ENCODE data around the gene DHRS4L2.
"Not testable (repeated sequence)": the region's sequence is repeated elsewhere in the genome, so short reads cannot be mapped to it uniquely, and the experiment has no call there.

DNA sequence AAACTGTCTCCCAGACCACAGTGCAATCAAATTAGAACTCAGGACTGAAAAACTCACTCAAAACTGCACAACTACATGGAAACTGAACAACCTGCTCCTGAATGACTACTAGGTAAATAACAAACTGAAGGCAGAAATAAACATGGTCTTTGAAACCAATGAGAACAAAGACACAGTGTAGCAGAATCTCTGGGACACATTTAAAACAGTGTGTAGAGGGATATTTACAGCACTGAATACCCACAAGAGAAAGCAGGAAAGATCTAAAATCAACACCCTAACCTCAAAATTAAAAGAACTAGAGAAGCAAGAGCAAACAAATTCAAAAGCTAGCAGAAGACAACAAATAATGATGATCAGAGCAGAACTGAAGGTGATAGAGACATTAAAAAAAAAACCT, 14.7 kb upstream of the DHRS4L2 start:
- TF ChIP-seq, protein P1, sequence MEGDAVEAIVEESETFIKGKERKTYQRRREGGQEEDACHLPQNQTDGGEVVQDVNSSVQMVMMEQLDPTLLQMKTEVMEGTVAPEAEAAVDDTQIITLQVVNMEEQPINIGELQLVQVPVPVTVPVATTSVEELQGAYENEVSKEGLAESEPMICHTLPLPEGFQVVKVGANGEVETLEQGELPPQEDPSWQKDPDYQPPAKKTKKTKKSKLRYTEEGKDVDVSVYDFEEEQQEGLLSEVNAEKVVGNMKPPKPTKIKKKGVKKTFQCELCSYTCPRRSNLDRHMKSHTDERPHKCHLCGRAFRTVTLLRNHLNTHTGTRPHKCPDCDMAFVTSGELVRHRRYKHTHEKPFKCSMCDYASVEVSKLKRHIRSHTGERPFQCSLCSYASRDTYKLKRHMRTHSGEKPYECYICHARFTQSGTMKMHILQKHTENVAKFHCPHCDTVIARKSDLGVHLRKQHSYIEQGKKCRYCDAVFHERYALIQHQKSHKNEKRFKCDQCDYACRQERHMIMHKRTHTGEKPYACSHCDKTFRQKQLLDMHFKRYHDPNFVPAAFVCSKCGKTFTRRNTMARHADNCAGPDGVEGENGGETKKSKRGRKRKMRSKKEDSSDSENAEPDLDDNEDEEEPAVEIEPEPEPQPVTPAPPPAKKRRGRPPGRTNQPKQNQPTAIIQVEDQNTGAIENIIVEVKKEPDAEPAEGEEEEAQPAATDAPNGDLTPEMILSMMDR (IDR thresholded peaks at IDR 0.05): not testable (repeated sequence)
- not testable (repeated sequence) for TF ChIP-seq POLR2A (IDR thresholded peaks at IDR 0.05); POLR2AphosphoS5 (IDR thresholded peaks at IDR 0.05); EP300 (IDR thresholded peaks at IDR 0.05; ENCODE audit: low read depth)

Data from transverse colon (tissue), 4 donors.